Measurements from ENCODE around the gene SPATA6.
"Not testable (repeated sequence)": the region's sequence is repeated elsewhere in the genome, so short reads cannot be mapped to it uniquely, and the experiment has no call there.

The SPATA6 gene

GRCh38 chr1:48471691-48472576 is at the start of gene SPATA6:
SPATA6 (minus strand) TSS chr1:48472204; CDS start chr1:48472008, 196 bp downstream.
- peak; percentile 98 for DNase-seq

- not testable (repeated sequence) for DNase-seq
Measured at GRCh38 chr1:48519896-48520295, 47.9 kb upstream of the SPATA6 start.

- no peak for DNase-seq
Measured at GRCh38 chr1:48506870-48507269, 34.9 kb upstream of the SPATA6 start.

- DNase-seq: no peak
Measured at GRCh38 chr1:48500541-48501450, 28.8 kb upstream of the SPATA6 start.

GRCh38 chr1:48499211-48499735 is 27.3 kb upstream of the SPATA6 start:
- DNase-seq: no peak

GRCh38 chr1:48498096-48498791 is 26.2 kb upstream of the SPATA6 start:
- DNase-seq: peak; percentile 93

- no peak for DNase-seq
Measured at GRCh38 chr1:48495911-48496310, 23.9 kb upstream of the SPATA6 start.

- no peak for DNase-seq
Measured at GRCh38 chr1:48495166-48495565, 23.2 kb upstream of the SPATA6 start.

- peak; percentile 70 for DNase-seq
Measured at GRCh38 chr1:48493970-48494769, 22.2 kb upstream of the SPATA6 start.

- DNase-seq: no peak
Measured at GRCh38 chr1:48493041-48493440, 21.0 kb upstream of the SPATA6 start.

- no peak for DNase-seq
Measured at GRCh38 chr1:48492392-48492791, 20.4 kb upstream of the SPATA6 start.

GRCh38 chr1:48488721-48489120 is 16.7 kb upstream of the SPATA6 start:
- no peak for DNase-seq

- no peak for DNase-seq
Measured at GRCh38 chr1:48480504-48480903, 8.5 kb upstream of the SPATA6 start.

GRCh38 chr1:48480023-48480422 is 8.0 kb upstream of the SPATA6 start:
- not testable (repeated sequence) for DNase-seq

GRCh38 chr1:48472638-48473037 is 634 bp upstream of the SPATA6 start:
- no peak for DNase-seq

GRCh38 chr1:48470950-48471690 is 884 bp downstream of the SPATA6 start:
- DNase-seq: no peak

- DNase-seq: peak; percentile 58
Measured at GRCh38 chr1:48470481-48470855, 1.5 kb downstream of the SPATA6 start.

GRCh38 chr1:48469616-48470480 is 2.2 kb downstream of the SPATA6 start:
- peak; percentile 48 for DNase-seq

GRCh38 chr1:48466594-48466993 is 5.4 kb downstream of the SPATA6 start:
- DNase-seq: no peak

GRCh38 chr1:48462716-48463302 is 9.2 kb downstream of the SPATA6 start:
- DNase-seq: peak; percentile 19

All from eye (tissue), 1 donor.